H1 (cell line): Measurements from ENCODE around the gene SLC39A11.
"Not testable (repeated sequence)": the region's sequence is repeated elsewhere in the genome, so short reads cannot be mapped to it uniquely, and the experiment has no call there.

Experiments
- BRCA1 ChIP-seq: IDR thresholded peaks from 2 replicates; pipeline ENCODE4 v1.6.1; 2012; ENCODE audit warnings: low read depth, low read length, improper control_type of control experiment
- CBX8 ChIP-seq: fragments of 300-800, 300-1000 bp; sonication (generic); IDR thresholded peaks from 2 replicates; pipeline ENCODE4 v1.7.1; 2016; ENCODE audit warnings: low read depth, low read length, borderline replicate concordance
- EZH2 ChIP-seq: fragments of 200-600 bp; sonication (generic); IDR thresholded peaks from 2 replicates; pipeline ENCODE4 v1.7.1; 2012; ENCODE audit warnings: low read depth, mild to moderate bottlenecking, moderate library complexity, low read length, inconsistent platforms; ENCODE audit not compliant: severe bottlenecking
- FOSL1 ChIP-seq: IDR thresholded peaks from 2 replicates; pipeline ENCODE4 v1.6.1; 2011; ENCODE audit warnings: mild to moderate bottlenecking, low read depth, low read length, moderate library complexity; ENCODE audit not compliant: insufficient read depth
- HDAC6 ChIP-seq: IDR thresholded peaks from one replicate; pipeline ENCODE4 v1.7.1; 2012; ENCODE audit warnings: low read depth, mild to moderate bottlenecking, inconsistent platforms, low read length, moderate library complexity
- JUN ChIP-seq: IDR thresholded peaks from 2 replicates; pipeline ENCODE4 v1.6.1; 2011; ENCODE audit warnings: low read depth, mild to moderate bottlenecking, improper control_type of control experiment, low read length
- POLR2A ChIP-seq, 2 experiments: IDR thresholded peaks; 1 replicate in 1 of 2; 2 replicates in 1 of 2; pipeline ENCODE4 v1.6.1; 2011; ENCODE audit warnings: low read depth in 2 of 2, low read length in 2 of 2, mild to moderate bottlenecking in 2 of 2; ENCODE audit errors: control extremely low read depth in 1 of 2
- RAD21 ChIP-seq, 2 experiments: IDR thresholded peaks in 1 of 2; conservative IDR thresholded peaks in 1 of 2; 2 replicates each; pipeline ENCODE4 v1.6.1; 2011; ENCODE audit warnings: low read depth in 2 of 2, low read length in 2 of 2, improper control_type of control experiment in 1 of 2, inconsistent platforms in 1 of 2, mild to moderate bottlenecking in 1 of 2, moderate library complexity in 1 of 2
- SIX5 ChIP-seq: IDR thresholded peaks from 2 replicates; pipeline ENCODE4 v1.6.1; 2011; ENCODE audit warnings: mild to moderate bottlenecking, low read depth, low read length
- SP4 ChIP-seq: IDR thresholded peaks from 2 replicates; pipeline ENCODE4 v1.6.1; 2012; ENCODE audit warnings: low read length, inconsistent platforms
- ZNF274 ChIP-seq: IDR thresholded peaks from 2 replicates; pipeline ENCODE4 v1.7.0; 2012; ENCODE audit warnings: low read length, borderline replicate concordance; ENCODE audit errors: extremely low read depth
- TF ChIP-seq, protein P1 (sequence below): IDR thresholded peaks from 2 replicates; pipeline ENCODE4 v1.6.1; 2012; ENCODE audit warnings: inconsistent platforms
- TF ChIP-seq, protein P2 (sequence below), 3 experiments: IDR thresholded peaks; 1 replicate in 2 of 3; 2 replicates in 1 of 3; pipeline versions ENCODE4 v1.5.1 to v1.6.1; 2011; ENCODE audit warnings: low read length in 3 of 3, mild to moderate bottlenecking in 3 of 3, inconsistent platforms in 2 of 3, low read depth in 1 of 3, moderate library complexity in 1 of 3; ENCODE audit not compliant: insufficient read depth in 1 of 3; ENCODE audit errors: control extremely low read depth in 1 of 3

DNA sequence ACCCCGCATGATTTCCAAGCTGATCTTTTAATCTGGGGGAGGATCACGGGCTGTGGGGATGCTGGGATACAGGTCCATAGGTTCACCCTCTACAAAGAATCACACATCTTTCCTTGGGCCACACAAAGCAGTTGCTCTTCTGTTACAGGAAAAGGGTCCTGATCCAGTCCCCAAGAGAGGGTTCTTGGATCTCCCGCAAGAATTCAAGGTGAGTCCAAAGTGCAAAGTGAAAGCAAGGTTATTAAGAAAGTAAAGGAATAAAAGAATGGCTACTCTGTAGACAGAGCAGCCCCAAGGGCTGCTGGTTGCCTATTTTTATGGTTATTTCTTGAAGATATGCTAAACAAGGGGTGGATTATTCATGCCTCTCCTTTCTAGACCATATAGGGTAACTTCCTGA is 453.6 kb downstream of the SLC39A11 start:
- not testable (repeated sequence) for TF ChIP-seq FOSL1; CBX8; ZNF274; JUN; POLR2A (IDR thresholded peaks at IDR 0.05; ENCODE audit: control extremely low read depth in 1 of 2, low read depth in 2 of 2, low read length in 2 of 2); SP4; EZH2; RAD21 (IDR thresholded peaks at IDR 0.05 in 1 of 2, conservative IDR thresholded peaks at IDR 0.05 in 1 of 2; ENCODE audit: low read depth in 2 of 2, low read length in 2 of 2); BRCA1; HDAC6; SIX5
- TF ChIP-seq, protein P1, sequence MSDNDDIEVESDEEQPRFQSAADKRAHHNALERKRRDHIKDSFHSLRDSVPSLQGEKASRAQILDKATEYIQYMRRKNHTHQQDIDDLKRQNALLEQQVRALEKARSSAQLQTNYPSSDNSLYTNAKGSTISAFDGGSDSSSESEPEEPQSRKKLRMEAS: not testable (repeated sequence)
- TF ChIP-seq, protein P2, sequence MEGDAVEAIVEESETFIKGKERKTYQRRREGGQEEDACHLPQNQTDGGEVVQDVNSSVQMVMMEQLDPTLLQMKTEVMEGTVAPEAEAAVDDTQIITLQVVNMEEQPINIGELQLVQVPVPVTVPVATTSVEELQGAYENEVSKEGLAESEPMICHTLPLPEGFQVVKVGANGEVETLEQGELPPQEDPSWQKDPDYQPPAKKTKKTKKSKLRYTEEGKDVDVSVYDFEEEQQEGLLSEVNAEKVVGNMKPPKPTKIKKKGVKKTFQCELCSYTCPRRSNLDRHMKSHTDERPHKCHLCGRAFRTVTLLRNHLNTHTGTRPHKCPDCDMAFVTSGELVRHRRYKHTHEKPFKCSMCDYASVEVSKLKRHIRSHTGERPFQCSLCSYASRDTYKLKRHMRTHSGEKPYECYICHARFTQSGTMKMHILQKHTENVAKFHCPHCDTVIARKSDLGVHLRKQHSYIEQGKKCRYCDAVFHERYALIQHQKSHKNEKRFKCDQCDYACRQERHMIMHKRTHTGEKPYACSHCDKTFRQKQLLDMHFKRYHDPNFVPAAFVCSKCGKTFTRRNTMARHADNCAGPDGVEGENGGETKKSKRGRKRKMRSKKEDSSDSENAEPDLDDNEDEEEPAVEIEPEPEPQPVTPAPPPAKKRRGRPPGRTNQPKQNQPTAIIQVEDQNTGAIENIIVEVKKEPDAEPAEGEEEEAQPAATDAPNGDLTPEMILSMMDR (IDR thresholded peaks at IDR 0.05; ENCODE audit: control extremely low read depth in 1 of 3, insufficient read depth in 1 of 3, low read depth in 1 of 3, low read length in 3 of 3): not testable (repeated sequence)
